Measurements from ENCODE around the gene TMEM119. TPM values are rescaled to one million over a fixed set of nuclear protein-coding genes. Genes with fewer than 3 reads are reported as not detected.

The TMEM119 gene
- total and polyA plus RNA-seq, 2 of the 8 experiments (the other 6 are each of a cell fraction or from before 2014, with no cell fraction given), result 0.35 to 0.61 TPM

DNA sequence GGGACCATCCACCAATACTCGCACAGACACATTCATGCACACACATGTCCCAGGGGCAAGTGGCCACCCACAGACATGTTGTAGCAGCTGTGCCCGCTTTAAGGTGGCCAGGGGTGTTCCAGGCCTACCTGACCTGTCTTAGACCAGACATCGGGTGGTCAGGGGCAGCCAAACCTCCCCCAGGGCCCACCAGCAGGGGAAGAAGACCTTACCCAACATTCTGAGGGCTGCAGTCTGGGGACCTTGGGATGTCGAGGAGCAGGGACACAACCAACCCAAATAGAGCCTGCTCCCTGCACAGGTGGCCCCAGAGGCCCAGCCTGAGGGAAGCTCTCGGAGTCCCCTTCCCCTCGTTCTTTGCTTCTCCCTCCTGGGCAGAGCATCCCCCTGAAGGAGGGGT, 1.7 kb upstream of the TMEM119 start:
- Histone ChIP-seq H3K9ac (replicated peaks in 1 of 4; ENCODE audit: extremely low read depth in 1 of 4, low read depth in 3 of 4, low read length in 3 of 4) (no peak overlapping the region), H3K14ac (ENCODE audit: insufficient read length) (no peak overlapping the region), H2BK5ac (ENCODE audit: low read depth, low read length) (no peak overlapping the region), H4K8ac (ENCODE audit: extremely low read depth, insufficient read depth, low read length) (no peak overlapping the region; the same call in 1 of the 2 replicates), H3K27me3 (replicated peaks in 1 of 4; ENCODE audit: control insufficient read depth in 3 of 4, extremely low read depth in 1 of 4, insufficient read depth in 3 of 4, low read length in 3 of 4) (no peaks in the 10 kb centered on the region; a peak in 1 of 7 replicates), H2BK120ac (replicated peaks; ENCODE audit: low read depth, low read length) (no peak overlapping the region), H3K79me2 (ENCODE audit: control insufficient read depth in 1 of 2, insufficient read depth in 2 of 2, low read length in 2 of 2) (no peaks in the 10 kb centered on the region), H4K91ac (replicated peaks; ENCODE audit: insufficient read length, low read length) (no peak overlapping the region), H3K27ac (ENCODE audit: low read depth, low read length) (no peak overlapping the region), H3K4ac (replicated peaks; ENCODE audit: insufficient read length, low read depth, low read length) (no peak overlapping the region), H3K56ac (replicated peaks; ENCODE audit: insufficient read length, low read depth, low read length) (no peak overlapping the region), H4K20me1 (replicated peaks in 1 of 2; ENCODE audit: control insufficient read depth in 1 of 2, insufficient read depth in 2 of 2, low read length in 2 of 2) (peaks cover 0 to 8% of the 10 kb centered on the region in 2 experiments), H2BK15ac (ENCODE audit: low read length) (no peak overlapping the region), H3K9me3 (ENCODE audit: insufficient read depth in 2 of 2, low read depth in 1 of 2, low read length in 1 of 2) (no peaks in the 10 kb centered on the region), H3K79me1 (ENCODE audit: low read depth, low read length) (no peaks in the 10 kb centered on the region; the same call in 1 of the 2 replicates), H2AK5ac (ENCODE audit: low read depth, low read length) (no peak overlapping the region), H3K4me2 (ENCODE audit: insufficient read depth in 1 of 2, low read depth in 2 of 2, low read length in 2 of 2) (no peak overlapping the region), H3K4me1 (replicated peaks in 1 of 4; ENCODE audit: control insufficient read depth in 3 of 4, insufficient read depth in 4 of 4, low read length in 3 of 4) (peaks cover 0 to 10% (median 0%) of the 10 kb centered on the region in 4 experiments; a peak in 3 of 7 replicates), H2BK12ac (ENCODE audit: low read depth, low read length) (no peak overlapping the region), H3K23ac (ENCODE audit: insufficient read length) (no peak overlapping the region), H3K18ac (ENCODE audit: extremely low read depth, low read length) (no peak overlapping the region), H3K23me2 (ENCODE audit: low read depth, low read length) (peaks cover 7% of the 10 kb centered on the region; the same call in 1 of the 2 replicates), H4K5ac (ENCODE audit: insufficient read length, low read depth, low read length) (no peak overlapping the region), H2AFZ (ENCODE audit: low read length) (no peak overlapping the region), H3K4me3 (ENCODE audit: extremely low read depth in 1 of 4, insufficient read depth in 2 of 4, low read depth in 3 of 4, low read length in 4 of 4) (no peak overlapping the region), H3K36me3 (ENCODE audit: control insufficient read depth in 2 of 4, insufficient read depth in 4 of 4, low read length in 3 of 4) (no peaks in the 10 kb centered on the region), H2BK20ac (ENCODE audit: low read length) (no peak overlapping the region)
- WGBS, 2 experiments (ENCODE audit: extremely low coverage in 1 of 2, insufficient coverage in 1 of 2, insufficient read length in 1 of 2, insufficient replicate concordance in 2 of 2, low coverage in 1 of 2, low lambda C conversion rate in 2 of 2, missing lambda C conversion rate in 1 of 2), result 81% methylated on average over 5 of the region's 6 CpGs; no CpG with 5 or more reads in 1 of the 2 experiments
- CTCF ChIA-PET (ENCODE audit: partially characterized antibody), result interaction anchor here (0.9 to 3.1 kb wide), 9 partner anchors 11 to 282 kb away, joined by 3 to 16 read pairs (median 4); no protein-coding TSS in a partner anchor
- no peak for FAIRE-seq
- POLR2A ChIA-PET (ENCODE audit: partially characterized antibody), result interaction anchor here (0.6 to 1.1 kb wide), 2 partner anchors 37 to 629 kb away, joined by 3 to 6 read pairs; partner anchors contain the start of gene ISCU
- no peak for DNase-seq (ENCODE audit: low read depth in 1 of 2, low spot score in 2 of 2)
- TF ChIP-seq ZNF274 (IDR thresholded peaks at IDR 0.05; ENCODE audit: borderline replicate concordance, extremely low read depth, low read length) (no peak), SIN3A (conservative IDR thresholded peaks at IDR 0.05 in 1 of 2, IDR thresholded peaks at IDR 0.05 in 1 of 2; ENCODE audit: low read depth in 1 of 2, low read length in 2 of 2) (no peak), CREB1 (IDR thresholded peaks at IDR 0.05) (no peak), FOSL1 (IDR thresholded peaks at IDR 0.05; ENCODE audit: insufficient read depth, low read depth, low read length) (no peak), BCL11A (IDR thresholded peaks at IDR 0.05; ENCODE audit: low read depth in 2 of 2, low read length in 2 of 2) (no peak), POLR2A (IDR thresholded peaks at IDR 0.05; ENCODE audit: control extremely low read depth in 1 of 2, low read depth in 2 of 2, low read length in 2 of 2) (no peak), RXRA (IDR thresholded peaks at IDR 0.05; ENCODE audit: insufficient read depth, low read depth, low read length) (no peak), TEAD4 (IDR thresholded peaks at IDR 0.05; ENCODE audit: low read depth, low read length) (no peak), SP4 (IDR thresholded peaks at IDR 0.05; ENCODE audit: low read length) (no peak)
- TF ChIP-seq, protein P1, sequence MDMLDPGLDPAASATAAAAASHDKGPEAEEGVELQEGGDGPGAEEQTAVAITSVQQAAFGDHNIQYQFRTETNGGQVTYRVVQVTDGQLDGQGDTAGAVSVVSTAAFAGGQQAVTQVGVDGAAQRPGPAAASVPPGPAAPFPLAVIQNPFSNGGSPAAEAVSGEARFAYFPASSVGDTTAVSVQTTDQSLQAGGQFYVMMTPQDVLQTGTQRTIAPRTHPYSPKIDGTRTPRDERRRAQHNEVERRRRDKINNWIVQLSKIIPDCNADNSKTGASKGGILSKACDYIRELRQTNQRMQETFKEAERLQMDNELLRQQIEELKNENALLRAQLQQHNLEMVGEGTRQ (IDR thresholded peaks at IDR 0.05; ENCODE audit: low read length), result no peak
- TF ChIP-seq, protein P2, sequence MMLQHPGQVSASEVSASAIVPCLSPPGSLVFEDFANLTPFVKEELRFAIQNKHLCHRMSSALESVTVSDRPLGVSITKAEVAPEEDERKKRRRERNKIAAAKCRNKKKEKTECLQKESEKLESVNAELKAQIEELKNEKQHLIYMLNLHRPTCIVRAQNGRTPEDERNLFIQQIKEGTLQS (IDR thresholded peaks at IDR 0.05; ENCODE audit: insufficient read depth, low read depth, low read length), result no peak
- TF ChIP-seq, protein P3, sequence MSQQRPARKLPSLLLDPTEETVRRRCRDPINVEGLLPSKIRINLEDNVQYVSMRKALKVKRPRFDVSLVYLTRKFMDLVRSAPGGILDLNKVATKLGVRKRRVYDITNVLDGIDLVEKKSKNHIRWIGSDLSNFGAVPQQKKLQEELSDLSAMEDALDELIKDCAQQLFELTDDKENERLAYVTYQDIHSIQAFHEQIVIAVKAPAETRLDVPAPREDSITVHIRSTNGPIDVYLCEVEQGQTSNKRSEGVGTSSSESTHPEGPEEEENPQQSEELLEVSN (IDR thresholded peaks at IDR 0.05), result no peak
